Posterior vena cava (tissue), 2 donors: ENCODE data around the gene DHRS4. TPM values are rescaled to one million over a fixed set of nuclear protein-coding genes. Genes with fewer than 3 reads are reported as not detected.
"Not testable (repeated sequence)": the region's sequence is repeated elsewhere in the genome, so short reads cannot be mapped to it uniquely, and the experiment has no call there.

Source experiments
- DNase-seq: peaks from one replicate; pipeline ENCODE4 v3.0.0-alpha.2; 2020; ENCODE audit warnings: low spot score
- intact Hi-C, 2 donors: fragments of 100-400 bp; cut with DNase I; formaldehyde crosslinking; loops; one replicate each; pipeline versions ENCODE4 v1.14.1 to v1.14.2; 2022 to 2023
- total RNA-seq, 2 donors: library from RNA; stranded (reverse); fragmentation: NEBNext Ultra II Directional; extraction: Animal tissue kit (Norgen Biotek cat#: 25700); gene quantifications; one replicate each; pipeline ENCODE4 v1.2.1, GENCODE V29; 2021
- donor health status: DM: yes; HTN: yes; CAD: no.
- donor health status: DM: yes; HTN: yes; CAD: no.

Gene DHRS4
- total RNA-seq, 2 donors from 2014 or later = 15.4 to 16.9 TPM

DNA sequence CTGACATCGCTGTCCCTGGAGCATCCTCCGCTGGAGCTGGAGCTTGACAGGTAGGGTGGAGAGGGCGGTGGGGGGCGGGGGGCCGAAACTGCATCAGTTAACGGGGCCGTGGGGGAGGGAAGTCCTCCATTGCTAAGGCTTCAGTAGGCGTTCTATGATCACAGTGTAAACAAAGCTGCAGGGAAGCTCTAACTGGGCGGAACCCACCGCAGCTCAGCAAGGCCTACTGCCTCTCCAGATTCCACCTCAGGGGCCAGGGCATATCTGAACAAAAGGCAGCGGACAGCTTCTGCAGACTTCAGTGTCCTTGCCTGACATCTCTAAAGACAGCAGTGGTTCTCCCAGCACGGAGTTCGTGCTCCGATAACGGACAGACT lies 16.7 kb downstream of the DHRS4 start:
- not testable (repeated sequence) for DNase-seq
- intact Hi-C loops = loop anchor here in 1 of 2 donors (5.0 kb wide), 1 partner anchor 47 kb away; no protein-coding TSS in a partner anchor

GRCh38 chr14:23973178-23973577 lies 19.6 kb downstream of the DHRS4 start:
- intact Hi-C loops = loop anchor here in 1 of 2 donors (5.0 kb wide), 1 partner anchor 44 kb away; no protein-coding TSS in a partner anchor
- DNase-seq = not testable (repeated sequence)

DNA sequence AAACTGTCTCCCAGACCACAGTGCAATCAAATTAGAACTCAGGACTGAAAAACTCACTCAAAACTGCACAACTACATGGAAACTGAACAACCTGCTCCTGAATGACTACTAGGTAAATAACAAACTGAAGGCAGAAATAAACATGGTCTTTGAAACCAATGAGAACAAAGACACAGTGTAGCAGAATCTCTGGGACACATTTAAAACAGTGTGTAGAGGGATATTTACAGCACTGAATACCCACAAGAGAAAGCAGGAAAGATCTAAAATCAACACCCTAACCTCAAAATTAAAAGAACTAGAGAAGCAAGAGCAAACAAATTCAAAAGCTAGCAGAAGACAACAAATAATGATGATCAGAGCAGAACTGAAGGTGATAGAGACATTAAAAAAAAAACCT lies 20.5 kb downstream of the DHRS4 start:
- intact Hi-C loops = loop anchor here in 1 of 2 donors (5.0 kb wide), 1 partner anchor 43 kb away; no protein-coding TSS in a partner anchor
- DNase-seq = not testable (repeated sequence)

DNA sequence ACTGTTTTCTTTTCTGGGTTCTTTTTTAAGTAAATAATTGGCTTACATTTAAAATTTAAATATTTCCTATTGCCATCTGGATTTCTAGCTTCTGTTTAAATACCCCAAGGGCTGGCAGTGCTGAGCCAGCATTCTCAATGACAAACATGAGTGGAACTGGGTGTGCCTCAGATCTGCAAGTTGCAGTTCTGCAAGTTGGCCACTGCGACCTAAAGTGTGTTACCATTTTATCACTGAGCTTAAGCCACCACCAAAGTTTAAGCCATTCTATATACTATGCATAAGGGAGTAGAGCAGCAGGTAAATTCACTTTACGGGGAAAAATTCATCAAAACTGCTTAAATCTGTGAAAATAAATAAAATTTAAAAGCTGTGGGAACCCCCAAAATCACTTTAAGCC lies 23.6 kb downstream of the DHRS4 start:
- intact Hi-C loops, DNase-seq: not testable (repeated sequence)

GRCh38 chr14:23981951-23982813 lies 28.6 kb downstream of the DHRS4 start:
- intact Hi-C loops, DNase-seq: not testable (repeated sequence)

DNA sequence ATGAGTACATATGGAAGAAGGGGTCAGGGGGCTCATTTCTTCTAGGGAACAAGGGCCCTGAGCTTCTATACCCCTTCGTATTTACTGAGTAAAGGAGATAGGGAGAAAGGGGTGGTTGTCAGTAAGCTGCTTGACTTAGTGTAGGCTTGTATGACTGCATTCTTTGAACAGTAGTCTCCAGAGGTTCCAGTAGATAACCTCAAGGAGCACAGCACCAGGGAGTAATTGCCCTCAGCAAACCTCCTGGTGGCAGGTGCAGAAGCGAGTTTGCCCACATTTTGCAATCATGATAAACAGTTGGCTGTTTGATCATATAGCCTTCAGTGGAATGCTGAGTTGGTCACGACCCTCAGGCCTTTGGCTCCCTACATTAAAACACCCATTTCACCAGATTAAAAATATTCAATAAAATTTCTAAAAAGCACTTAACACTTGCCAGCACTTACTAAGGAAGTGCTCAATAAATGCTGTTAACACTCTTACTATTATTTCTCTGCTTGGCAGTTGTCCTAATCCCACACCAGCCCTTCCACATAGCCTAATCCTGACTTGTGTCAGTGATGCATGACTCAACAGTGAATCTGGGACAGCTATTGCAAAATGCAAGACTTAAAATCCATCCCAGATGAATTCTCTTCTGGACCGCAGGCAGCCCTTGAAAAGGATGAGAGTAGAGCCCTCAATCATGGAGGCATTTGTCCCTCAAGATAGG lies 31.5 kb downstream of the DHRS4 start:
- no peak for DNase-seq
- intact Hi-C loops = no loop called here

DNA sequence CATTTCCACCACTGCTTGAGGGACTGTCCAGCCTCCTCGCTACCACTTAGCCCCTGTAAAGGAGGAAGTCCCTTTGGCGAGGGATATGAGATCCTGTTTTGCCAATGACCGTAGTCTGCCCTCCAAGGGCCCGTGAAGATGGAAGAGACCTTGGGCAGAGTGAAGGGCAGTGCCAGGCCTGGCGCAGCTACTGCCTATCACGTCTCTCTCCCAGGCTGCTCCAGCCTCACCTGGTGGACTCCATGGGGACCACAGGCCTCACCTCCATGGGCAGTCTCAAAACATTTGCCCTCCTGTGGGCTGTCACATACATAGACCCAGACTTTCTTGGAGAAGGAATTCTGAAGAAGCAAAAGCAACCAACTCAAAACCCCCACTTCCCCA lies 34.6 kb downstream of the DHRS4 start:
- DNase-seq, intact Hi-C loops: not testable (repeated sequence)

- intact Hi-C loops = not testable (repeated sequence)
- DNase-seq = peak; percentile 94
Measured at GRCh38 chr14:23988607-23989363, 35.2 kb downstream of the DHRS4 start, which contains the start of gene DHRS4L2. DHRS4L2 (plus strand) TSS chr14:23988929; CDS start chr14:23988948, 19 bp downstream.

GRCh38 chr14:23989734-23990445 lies 36.3 kb downstream of the DHRS4 start:
- peak; percentile 80 for DNase-seq
- intact Hi-C loops = not testable (repeated sequence)

DNA sequence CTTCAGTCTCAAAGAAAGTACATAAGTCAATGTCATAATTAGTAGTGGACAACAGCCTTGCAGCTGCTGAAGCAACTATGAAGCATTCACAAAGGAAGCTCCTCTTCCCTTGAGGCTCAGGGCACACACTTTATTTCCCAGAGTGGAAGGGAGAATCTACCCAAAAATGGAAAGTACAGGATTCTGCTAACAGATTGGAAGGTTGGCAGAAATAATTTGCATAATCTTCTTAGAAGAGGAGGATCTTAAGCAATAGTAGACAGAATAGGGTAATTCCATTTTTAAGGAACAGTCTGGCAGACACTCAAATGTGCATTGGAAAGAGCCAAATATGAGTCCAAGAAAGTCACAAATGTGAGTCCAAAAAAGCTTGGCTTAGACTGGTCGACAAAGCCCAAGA lies 37.4 kb downstream of the DHRS4 start:
- intact Hi-C loops, DNase-seq: not testable (repeated sequence)

GRCh38 chr14:23993042-23993441 lies 39.5 kb downstream of the DHRS4 start:
- DNase-seq, intact Hi-C loops: not testable (repeated sequence)

GRCh38 chr14:23996009-23996408 lies 42.4 kb downstream of the DHRS4 start:
- intact Hi-C loops, DNase-seq: not testable (repeated sequence)

DNA sequence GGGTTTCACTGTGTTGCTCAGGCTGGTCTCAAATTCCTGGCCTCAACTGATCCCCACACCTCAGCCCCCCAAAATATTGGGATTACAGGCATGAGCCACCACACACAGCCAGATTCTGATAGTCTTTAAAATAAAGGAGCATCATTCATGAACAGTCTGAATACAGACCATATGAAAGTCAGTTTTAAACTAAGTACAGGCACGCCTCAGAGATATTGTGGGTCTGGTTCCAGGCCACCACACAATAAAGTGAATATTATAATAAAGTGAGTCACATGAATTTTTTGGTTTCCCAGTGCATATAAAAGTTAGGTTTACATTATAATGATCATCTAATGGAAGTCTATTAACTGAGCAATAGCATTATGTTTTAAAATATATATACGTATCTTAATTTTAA lies 43.3 kb downstream of the DHRS4 start:
- DNase-seq, intact Hi-C loops: not testable (repeated sequence)

DNA sequence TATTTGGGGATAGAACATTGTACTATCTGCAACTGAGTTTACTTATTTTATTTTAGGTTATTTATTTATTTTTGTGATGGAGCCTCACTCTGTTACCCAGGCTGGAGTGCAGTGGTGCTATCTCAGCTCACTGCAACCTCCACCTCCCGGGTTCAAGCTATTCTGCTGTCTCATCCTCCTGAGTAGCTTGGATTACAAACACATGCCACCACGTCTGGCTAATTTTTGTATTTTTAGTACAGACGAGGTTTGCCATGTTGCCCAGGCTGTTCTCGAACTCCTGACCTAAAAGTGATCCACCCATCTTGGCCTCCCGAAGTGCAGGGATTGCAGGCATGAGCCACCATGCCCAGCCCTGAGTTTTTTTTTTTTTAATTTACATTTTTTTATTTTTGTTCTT lies 46.1 kb downstream of the DHRS4 start:
- intact Hi-C loops, DNase-seq: not testable (repeated sequence)

DNA sequence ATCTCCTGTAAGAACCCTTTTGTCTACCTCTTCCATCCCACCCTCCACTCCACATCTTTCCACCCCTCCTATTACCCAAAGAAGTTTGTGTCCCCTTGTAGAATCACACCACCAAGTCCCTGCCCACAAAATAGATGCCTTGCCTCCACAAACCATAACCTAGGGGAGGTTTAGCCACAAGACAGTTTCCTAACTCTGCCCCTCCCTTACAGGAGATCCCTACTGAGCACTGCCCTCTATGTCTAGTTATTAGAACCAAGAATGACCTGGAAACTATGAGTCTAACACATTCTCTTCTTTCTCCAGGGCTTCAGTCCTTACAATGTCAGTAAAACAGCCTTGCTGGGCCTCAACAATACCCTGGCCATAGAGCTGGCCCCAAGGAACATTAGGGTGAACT lies 47.5 kb downstream of the DHRS4 start:
- intact Hi-C loops, DNase-seq: not testable (repeated sequence)

DNA sequence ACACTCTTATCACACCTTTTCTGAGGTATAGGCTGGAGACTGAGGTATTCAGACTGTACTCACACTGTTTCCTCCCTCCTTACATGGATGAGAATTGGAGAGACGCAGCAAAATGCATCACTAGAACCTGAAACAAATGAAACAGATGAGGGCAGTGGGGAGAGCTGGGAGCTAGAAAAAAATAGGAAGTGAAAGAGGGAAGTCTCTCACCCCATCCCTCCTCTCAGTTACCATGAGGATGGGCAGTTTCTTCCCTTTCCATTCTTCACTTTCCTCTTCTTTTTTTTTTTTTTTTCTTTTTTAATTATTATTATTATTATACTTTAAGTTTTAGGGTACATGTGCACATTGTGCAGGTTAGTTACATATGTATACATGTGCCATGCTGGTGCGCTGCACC lies 48.1 kb downstream of the DHRS4 start:
- DNase-seq, intact Hi-C loops: not testable (repeated sequence)

GRCh38 chr14:24006471-24006816 lies 52.9 kb downstream of the DHRS4 start:
- DNase-seq, intact Hi-C loops: not testable (repeated sequence)

GRCh38 chr14:24006817-24007652 lies 53.5 kb downstream of the DHRS4 start:
- intact Hi-C loops, DNase-seq: not testable (repeated sequence)
